ENCODE measurements around the gene TMCC2. TPM values are rescaled to one million over a fixed set of nuclear protein-coding genes. Genes with fewer than 3 reads are reported as not detected.
A peak's percentile ranks its signal among the peaks of the same experiment; 100 is the strongest.

Gene TMCC2
- total and polyA plus RNA-seq, 12 donors, result 0.62 to 2.6 (median 1.8) TPM

- WGBS, 2 donors, result 57 to 62% methylated on average over 5 of the region's 5 CpGs
- no peak overlapping the region for H3K4me3 ChIP-seq
- intact Hi-C loops (cut with DNase I), result no loop called here
- TF ChIP-seq CTCF (IDR thresholded peaks at IDR 0.05), result no peak
- H3K9me3 ChIP-seq, result no peaks in the 10 kb centered on the region
- peak overlapping the region in 1 of 10 donors; percentile 15 for H3K27ac ChIP-seq
- peaks cover 23 to 61% (median 51%) of the 10 kb centered on the region in 9 donors for H3K4me1 ChIP-seq
- ATAC-seq, result peak in 1 of 8 donors; percentile 28
- no peaks in the 10 kb centered on the region for H3K36me3 ChIP-seq
- H3K27me3 ChIP-seq, result no peaks in the 10 kb centered on the region
- DNase-seq, result no peak
These were observed 34.4 kb downstream of the TMCC2 start for GRCh38 chr1:205261946-205262691.

GRCh38 chr1:205262731-205263171 lies 35.0 kb downstream of the TMCC2 start:
- H3K27me3 ChIP-seq, result no peaks in the 10 kb centered on the region
- H3K36me3 ChIP-seq, result no peaks in the 10 kb centered on the region
- intact Hi-C loops (cut with DNase I), result no loop called here
- no peak for DNase-seq
- TF ChIP-seq CTCF (IDR thresholded peaks at IDR 0.05), result no peak
- no peak overlapping the region for H3K27ac ChIP-seq
- H3K4me1 ChIP-seq, result peaks cover 19 to 62% (median 51%) of the 10 kb centered on the region in 9 donors
- H3K9me3 ChIP-seq, result no peaks in the 10 kb centered on the region
- ATAC-seq, result no peak
- WGBS, 2 donors, result 62 to 67% methylated on average over 8 of the region's 8 CpGs
- no peak overlapping the region for H3K4me3 ChIP-seq

GRCh38 chr1:205263580-205264190 lies 35.9 kb downstream of the TMCC2 start:
- no peak for TF ChIP-seq CTCF (IDR thresholded peaks at IDR 0.05)
- Histone ChIP-seq H3K4me1 (peaks cover 14 to 55% (median 44%) of the 10 kb centered on the region in 9 donors), H3K9me3 (no peaks in the 10 kb centered on the region), H3K36me3 (no peaks in the 10 kb centered on the region), H3K27me3 (no peaks in the 10 kb centered on the region), H3K4me3 (no peak overlapping the region), H3K27ac (no peak overlapping the region)
- intact Hi-C loops (cut with DNase I), result no loop called here
- 66 to 77% methylated on average over 2 of the region's 2 CpGs for WGBS, 2 donors
- no peak for DNase-seq
- ATAC-seq, result no peak

GRCh38 chr1:205266611-205267305 lies 39.0 kb downstream of the TMCC2 start:
- Histone ChIP-seq H3K4me3 (no peak overlapping the region), H3K4me1 (peaks cover 0 to 44% (median 33%) of the 10 kb centered on the region in 9 donors), H3K27me3 (no peaks in the 10 kb centered on the region), H3K27ac (peak overlapping the region in 1 of 10 donors; percentile 24), H3K9me3 (no peaks in the 10 kb centered on the region), H3K36me3 (peaks cover 0 to 2% (median 0%) of the 10 kb centered on the region in 9 donors)
- no peak for ATAC-seq
- intact Hi-C loops (cut with DNase I), result no loop called here
- TF ChIP-seq CTCF (IDR thresholded peaks at IDR 0.05), result no peak
- 75 to 81% methylated on average over 10 of the region's 10 CpGs for WGBS, 2 donors
- no peak for DNase-seq

Data from heart right ventricle (tissue), 16 donors.